ENCODE results near the gene SCN11A. TPM values are rescaled to one million over a fixed set of nuclear protein-coding genes. Genes with fewer than 3 reads are reported as not detected.
A peak's percentile ranks its signal among the peaks of the same experiment; 100 is the strongest.
"Not testable (repeated sequence)": the region's sequence is repeated elsewhere in the genome, so short reads cannot be mapped to it uniquely, and the experiment has no call there.

The SCN11A gene
- total RNA-seq, 1 experiment from 2014 or later, result not detected

DNA sequence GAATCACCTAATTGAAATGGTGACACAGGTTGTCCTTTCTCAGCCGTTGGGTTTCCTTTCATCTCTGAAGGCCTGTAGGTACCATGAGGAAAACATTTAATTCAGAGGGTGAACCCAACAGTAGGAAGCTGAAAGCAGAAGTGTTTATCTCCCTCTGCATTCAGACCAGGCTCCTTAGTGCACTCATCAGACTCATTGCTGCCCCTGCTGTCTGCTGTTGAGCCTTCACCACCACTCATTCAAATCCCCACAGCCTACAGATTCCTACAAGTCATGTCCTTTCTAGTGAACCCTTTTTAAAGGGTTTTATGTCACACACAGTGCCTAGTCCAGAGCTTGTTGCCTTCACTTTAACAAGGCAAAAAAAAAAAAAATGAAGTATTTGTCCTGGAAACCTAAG, 13.5 kb upstream of the SCN11A start:
- peak; percentile 5 for DNase-seq (ENCODE audit: low spot score)

GRCh38 chr3:39064646-39065045, 12.9 kb upstream of the SCN11A start:
- no peak for DNase-seq (ENCODE audit: low spot score)

- DNase-seq (ENCODE audit: low spot score), result no peak
Observed at GRCh38 chr3:39063143-39063542, 11.4 kb upstream of the SCN11A start.

DNA sequence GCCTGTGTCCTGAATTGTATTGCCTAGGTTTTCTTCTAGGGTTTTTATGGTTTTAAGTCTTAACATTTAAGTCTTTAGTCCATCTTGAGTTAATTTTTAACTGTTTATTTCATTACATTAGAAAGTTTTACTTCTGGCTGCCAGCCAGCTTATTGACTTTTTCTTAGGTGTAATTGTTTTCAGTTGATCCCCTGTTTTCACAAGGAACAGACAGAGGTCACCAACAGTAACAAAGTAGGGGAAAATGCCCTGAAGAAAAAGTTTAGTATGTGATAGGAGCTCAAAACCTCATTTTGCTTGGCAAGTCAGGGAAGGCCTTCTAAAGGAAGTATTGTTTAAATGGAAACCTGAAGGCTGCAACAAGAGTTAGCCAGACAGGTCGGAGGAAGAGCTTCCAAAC, 10.4 kb upstream of the SCN11A start:
- DNase-seq (ENCODE audit: low spot score), result no peak

DNA sequence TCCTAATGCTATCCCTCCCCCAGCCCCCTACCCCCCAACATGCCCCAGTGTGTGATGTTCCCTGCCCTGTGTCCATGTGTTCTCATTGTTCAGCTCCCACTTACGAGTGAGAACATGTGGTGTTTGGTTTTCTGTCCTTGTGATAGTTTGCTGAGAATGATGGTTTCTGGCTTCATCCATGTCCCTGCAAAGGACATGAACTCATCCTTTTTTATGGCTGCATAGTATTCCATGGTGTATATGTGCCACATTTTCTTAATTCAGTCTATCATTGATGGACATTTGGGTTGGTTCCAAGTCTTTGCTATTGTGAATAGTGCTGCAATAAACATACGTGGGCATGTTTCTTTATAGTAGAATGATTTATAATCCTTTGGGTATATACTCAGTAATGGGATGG, 9.5 kb upstream of the SCN11A start:
- DNase-seq (ENCODE audit: low spot score), result not testable (repeated sequence)

GRCh38 chr3:39056151-39056550, 4.4 kb upstream of the SCN11A start:
- DNase-seq (ENCODE audit: low spot score), result no peak

GRCh38 chr3:39053696-39054095, 2.0 kb upstream of the SCN11A start:
- no peak for DNase-seq (ENCODE audit: low spot score)

DNA sequence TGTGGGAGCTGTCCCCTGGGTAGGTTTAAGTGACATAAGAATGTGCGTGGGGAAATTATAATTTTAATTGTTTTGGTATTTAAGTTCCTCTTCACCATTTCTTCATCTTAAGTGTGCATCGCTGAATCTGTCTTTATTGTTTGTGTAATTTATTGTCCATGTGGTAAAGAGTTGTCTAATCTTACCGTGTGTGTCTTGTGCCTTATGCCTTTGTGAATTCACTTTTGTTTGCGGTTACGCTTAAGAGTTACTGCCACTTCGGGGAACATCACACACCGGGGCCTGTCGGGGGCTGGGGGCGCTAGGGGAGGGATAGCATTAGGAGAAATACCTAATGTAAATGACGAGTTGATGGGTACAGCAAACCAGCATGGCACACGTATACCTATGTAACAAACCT, 839 bp upstream of the SCN11A start:
- no peak for DNase-seq (ENCODE audit: low spot score)

DNA sequence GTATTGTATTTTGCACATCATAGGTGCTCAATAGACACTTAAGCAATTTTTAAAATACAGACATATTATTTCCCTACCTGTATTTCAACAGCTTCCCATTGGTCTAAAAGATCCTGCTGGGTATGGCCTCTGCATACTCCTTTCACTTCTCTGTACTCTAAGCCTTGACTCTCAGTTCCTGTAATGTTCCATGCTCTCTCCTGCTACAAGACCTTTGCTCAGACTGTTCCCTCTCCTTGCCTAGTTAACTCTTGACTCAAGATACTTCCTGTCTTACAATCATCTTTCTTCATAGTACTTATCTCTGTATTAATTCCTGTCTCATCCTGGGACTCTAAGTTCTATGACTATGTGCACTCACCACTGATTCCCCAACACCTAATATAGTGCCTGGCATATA, 1.7 kb downstream of the SCN11A start:
- DNase-seq (ENCODE audit: low spot score), result no peak

GRCh38 chr3:39038165-39038564, 13.6 kb downstream of the SCN11A start:
- DNase-seq (ENCODE audit: low spot score), result peak; percentile 3

- no peak for DNase-seq (ENCODE audit: low spot score)
Observed at GRCh38 chr3:39029556-39029955, 22.2 kb downstream of the SCN11A start.

DNA sequence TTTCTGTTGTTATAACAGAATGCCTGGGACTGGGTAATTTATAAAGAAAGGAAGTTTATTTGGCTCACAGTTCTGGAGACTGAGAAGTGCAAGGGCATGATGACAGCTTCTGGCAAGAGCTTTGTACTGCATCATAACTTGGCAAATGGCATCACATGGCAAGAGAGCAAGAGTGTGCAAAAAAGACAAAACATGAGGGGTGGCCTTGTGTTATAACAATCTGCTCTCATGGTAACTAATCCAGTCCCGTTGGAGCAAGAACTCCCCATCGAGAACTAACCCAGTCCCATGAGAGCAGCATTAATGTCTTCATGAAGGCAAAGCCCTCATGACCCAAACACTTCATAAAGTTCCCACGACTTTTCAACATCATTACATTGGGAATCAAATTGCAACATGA, 23.2 kb downstream of the SCN11A start:
- no peak for DNase-seq (ENCODE audit: low spot score)

GRCh38 chr3:39025222-39025970, 26.3 kb downstream of the SCN11A start:
- no peak for DNase-seq (ENCODE audit: low spot score)

- no peak for DNase-seq (ENCODE audit: low spot score)
Observed at GRCh38 chr3:39024497-39024896, 27.2 kb downstream of the SCN11A start.

GRCh38 chr3:39022286-39022630, 29.5 kb downstream of the SCN11A start:
- no peak for DNase-seq (ENCODE audit: low spot score)

- DNase-seq (ENCODE audit: low spot score), result no peak
Observed at GRCh38 chr3:39021465-39022285, 30.1 kb downstream of the SCN11A start.

DNA sequence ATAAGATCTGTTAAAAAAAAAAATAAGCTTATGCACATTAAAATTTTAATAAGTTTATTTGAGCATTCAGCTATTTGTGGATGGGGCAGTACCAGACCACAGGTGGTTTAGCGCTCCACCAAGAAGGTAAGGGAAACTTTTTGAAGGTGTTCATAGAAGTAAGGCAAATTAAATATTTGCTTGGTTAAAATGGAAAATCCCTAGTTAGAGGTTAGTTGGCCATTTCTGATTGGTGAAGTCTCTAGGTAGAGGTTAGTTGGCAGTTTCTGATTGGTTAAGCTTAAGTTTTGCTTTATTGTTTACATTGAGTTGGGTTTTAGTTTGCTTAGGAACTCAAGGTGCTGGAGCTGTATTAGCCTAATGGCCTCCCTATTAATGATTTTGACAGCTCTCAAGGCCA, 30.7 kb downstream of the SCN11A start:
- DNase-seq (ENCODE audit: low spot score), result no peak

DNA sequence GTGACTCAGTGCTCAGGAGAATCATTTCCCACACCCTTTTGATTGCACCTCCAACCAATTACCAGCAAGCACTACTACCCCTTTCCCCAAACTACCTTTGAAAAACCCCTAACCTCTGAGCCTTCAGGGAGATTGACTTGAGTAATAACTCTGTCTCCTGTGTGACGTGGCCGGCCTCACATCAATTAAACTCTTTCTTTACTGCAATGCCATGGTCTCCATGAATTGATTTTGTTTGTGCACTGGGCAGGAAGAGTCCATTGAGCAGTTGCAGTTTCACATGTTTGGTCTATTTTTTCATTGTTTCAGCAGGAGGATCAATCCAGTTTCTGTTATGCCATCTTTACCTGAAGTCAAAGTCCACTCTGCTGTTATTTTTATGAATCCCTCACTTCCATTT, 32.4 kb downstream of the SCN11A start:
- no peak for DNase-seq (ENCODE audit: low spot score)

DNA sequence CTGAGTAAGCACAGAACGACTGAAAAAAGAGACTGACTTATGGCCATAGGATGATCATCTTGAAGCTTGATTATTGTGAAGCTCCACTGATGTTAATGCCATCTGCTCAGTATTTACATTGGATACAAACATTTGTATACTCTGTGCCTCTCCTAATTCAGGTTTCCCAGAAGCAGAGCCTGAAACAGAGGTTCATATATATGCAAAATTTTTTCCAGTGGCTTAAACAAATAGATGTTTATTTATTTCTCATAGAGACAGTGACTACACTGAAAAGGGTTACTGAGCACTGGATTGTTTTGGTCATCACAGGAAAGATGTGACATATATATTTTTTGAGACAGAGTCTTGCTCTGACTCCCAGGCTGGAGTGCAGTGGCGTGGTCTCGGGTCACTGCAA, 36.3 kb downstream of the SCN11A start:
- DNase-seq (ENCODE audit: low spot score), result no peak

DNA sequence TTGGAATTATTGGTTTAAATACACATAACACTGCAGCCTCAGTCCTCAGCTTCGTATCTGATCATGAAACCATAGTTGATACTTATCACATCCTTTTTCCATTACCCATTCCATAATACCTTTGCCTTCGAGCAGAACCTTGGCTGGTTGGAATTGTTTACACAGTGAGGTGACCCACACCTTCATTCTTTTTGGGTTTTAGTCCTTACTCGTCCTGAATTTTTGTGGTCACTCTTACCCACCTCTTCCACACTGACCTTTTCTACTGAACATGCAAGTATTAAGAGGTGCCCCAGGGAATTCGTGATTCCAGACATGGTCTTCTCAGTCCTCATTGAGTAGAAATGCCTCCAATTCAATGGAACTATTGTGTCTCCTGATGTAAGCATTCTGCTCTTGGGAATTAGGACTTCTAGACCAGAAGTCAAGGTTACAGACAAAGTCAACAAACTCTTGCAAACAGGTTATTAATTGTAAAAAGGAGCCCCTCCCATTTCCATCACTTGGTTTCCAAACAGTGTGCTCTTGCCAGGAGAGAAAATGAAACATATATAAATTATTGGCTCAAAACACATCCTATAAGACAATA, 37.7 kb downstream of the SCN11A start:
- no peak for DNase-seq (ENCODE audit: low spot score)

DNA sequence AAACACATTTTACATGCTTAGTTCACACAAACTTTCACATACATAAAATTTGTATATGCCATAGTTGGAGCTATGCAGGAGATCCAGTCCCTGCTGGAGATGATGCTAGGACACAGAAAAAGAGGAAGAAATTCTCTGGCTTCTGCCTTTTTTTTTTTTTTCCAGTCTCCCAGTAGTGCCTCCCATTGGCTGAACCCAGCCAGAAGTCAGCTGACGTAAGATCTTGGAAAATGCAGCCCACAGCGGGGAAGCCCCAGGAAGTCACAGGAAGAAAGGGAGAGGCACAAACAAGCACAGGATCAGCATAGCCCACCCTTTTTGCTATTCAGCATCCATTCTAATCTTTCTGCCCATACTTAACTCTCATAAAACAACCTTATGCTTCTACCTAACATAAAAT, 38.5 kb downstream of the SCN11A start:
- no peak for DNase-seq (ENCODE audit: low spot score)

DNA sequence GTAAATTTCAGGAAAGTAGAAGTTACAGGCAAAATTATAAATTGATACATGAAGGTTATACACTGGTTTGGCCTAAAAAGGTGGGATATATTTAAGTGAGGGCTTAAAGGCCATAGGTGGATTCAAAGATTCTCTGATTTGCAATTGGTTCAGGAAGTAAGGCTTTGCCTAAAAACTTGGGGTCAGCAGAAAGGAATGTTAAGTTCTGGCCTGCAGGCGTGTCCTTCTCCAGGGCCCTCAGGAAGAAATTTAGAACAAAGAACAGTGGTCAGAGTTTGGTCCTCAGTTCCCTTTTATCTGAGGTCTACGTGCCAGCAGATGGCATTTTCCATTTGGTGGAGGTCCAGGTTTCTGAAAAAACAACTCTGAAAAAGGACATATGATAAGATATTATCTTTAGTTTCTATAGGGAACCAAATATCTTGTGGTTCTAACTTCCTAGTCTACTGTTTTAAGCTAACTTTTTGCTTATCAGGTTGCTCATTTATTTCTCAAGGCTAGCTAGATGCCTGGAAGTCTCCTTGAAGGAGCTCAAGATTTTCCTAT, 40.5 kb downstream of the SCN11A start:
- no peak for DNase-seq (ENCODE audit: low spot score)

DNA sequence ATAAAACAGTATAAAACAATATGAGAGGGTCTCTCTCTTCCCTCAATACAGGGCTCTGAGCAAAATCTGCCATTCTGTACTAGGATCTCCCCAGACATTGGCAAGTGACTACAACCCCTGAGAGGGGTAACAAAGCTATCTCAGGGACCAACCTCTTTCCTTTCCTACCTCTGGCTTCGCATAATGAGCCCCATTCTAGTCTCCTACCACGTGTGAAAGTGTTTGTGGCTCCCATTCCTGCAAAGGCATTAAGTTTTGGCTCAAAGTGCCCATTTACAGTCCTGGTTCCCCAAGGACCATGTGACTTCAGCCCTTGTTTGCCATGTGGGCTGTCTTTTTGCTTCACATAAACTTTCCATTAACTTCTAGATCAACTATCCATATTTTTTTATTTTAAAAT, 46.4 kb downstream of the SCN11A start:
- DNase-seq (ENCODE audit: low spot score), result no peak
